ENCODE results near the gene MBTPS1.

The MBTPS1 gene

DNA sequence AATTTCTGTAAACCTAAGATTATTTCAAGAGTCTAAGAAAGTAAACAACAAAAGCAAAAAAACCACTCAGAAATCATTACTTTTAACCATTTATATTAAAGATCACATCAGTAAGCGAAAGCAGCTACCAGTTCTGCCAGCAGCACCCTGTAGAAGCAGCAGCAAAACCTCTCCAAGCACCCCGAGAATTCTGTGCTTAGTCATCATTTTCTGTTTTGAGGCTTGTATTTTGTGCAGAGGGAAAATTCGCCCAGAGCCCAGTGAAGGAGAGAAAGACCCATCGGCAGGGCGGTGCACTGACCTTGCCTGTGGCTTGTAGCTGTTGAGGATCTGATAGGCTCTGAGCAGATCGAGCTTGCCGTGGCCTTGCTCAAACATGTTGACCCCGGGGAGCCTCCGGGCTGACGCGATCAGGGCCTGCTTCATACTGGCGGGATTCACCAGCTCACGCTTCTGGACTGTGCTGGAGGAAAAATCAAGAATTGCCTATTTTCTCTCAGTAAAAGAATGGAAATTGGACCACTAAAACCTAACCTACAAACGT, 35.2 kb downstream of the MBTPS1 start:
- H3K27me3 ChIP-seq (ENCODE audit: control insufficient read depth in 1 of 2, insufficient read depth in 2 of 2, low read length in 2 of 2) = no peaks in the 10 kb centered on the region
- H3K27ac ChIP-seq (ENCODE audit: low read depth, low read length) = no peak overlapping the region
- no peaks in the 10 kb centered on the region for H3K9me3 ChIP-seq (ENCODE audit: control insufficient read depth in 1 of 2, low read length in 2 of 2)
- no peaks in the 10 kb centered on the region for H3K4me1 ChIP-seq (ENCODE audit: control insufficient read depth in 1 of 2, insufficient read depth in 2 of 2, low read length in 2 of 2)
- H3K9ac ChIP-seq (ENCODE audit: low read depth in 1 of 2, low read length in 2 of 2) = no peak overlapping the region
- H3K36me3 ChIP-seq (ENCODE audit: control insufficient read depth in 1 of 2, insufficient read depth in 2 of 2, low read length in 2 of 2) = peaks cover 36 to 74% of the 10 kb centered on the region in 2 donors
- no peak overlapping the region for H3K4me3 ChIP-seq (ENCODE audit: low read depth in 1 of 2, low read length in 2 of 2)

DNA sequence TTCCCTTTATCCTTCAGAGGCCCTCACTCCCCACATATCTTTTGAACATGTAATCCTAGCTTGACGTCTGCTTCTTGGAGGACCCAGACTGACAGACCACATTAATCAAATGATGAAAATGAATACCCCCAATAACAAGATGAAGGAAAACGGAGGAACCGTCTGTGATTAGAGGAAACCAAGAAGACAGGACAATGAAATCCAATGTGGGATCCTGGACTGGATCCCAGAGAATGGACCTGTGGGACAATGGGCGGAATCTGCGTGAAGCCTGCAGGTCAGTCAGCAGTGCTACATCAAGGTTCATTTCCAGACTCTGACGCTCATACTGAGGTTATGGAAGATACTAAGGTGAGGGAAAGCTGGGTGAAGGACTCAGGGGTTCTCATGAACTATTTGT, 35.9 kb downstream of the MBTPS1 start:
- no peak overlapping the region for H3K4me3 ChIP-seq (ENCODE audit: low read depth in 1 of 2, low read length in 2 of 2)
- H3K9me3 ChIP-seq (ENCODE audit: control insufficient read depth in 1 of 2, low read length in 2 of 2) = no peaks in the 10 kb centered on the region
- peaks cover 31 to 70% of the 10 kb centered on the region in 2 donors for H3K36me3 ChIP-seq (ENCODE audit: control insufficient read depth in 1 of 2, insufficient read depth in 2 of 2, low read length in 2 of 2)
- no peak overlapping the region for H3K9ac ChIP-seq (ENCODE audit: low read depth in 1 of 2, low read length in 2 of 2)
- no peaks in the 10 kb centered on the region for H3K27me3 ChIP-seq (ENCODE audit: control insufficient read depth in 1 of 2, insufficient read depth in 2 of 2, low read length in 2 of 2)
- no peaks in the 10 kb centered on the region for H3K4me1 ChIP-seq (ENCODE audit: control insufficient read depth in 1 of 2, insufficient read depth in 2 of 2, low read length in 2 of 2)
- H3K27ac ChIP-seq (ENCODE audit: low read depth, low read length) = no peak overlapping the region

DNA sequence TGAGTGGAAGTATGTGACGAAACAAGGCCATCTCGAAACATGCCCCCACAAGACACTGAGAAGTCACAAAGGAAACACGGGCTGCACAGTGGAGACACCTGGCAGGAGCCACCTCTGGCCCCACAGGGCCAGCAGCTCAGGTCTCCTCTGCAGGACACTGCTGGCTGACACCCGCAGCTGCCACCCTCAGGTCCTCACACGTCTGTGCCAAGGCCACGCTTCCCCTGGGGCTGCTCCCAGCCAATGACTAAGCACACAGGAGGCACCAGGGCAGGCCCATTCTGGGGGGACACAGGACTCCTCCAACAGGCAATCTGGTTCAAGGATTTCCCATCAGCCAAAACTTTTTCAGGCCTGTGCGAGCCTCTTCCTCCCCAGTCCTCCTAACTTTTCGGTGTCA, 36.4 kb downstream of the MBTPS1 start:
- Histone ChIP-seq H3K4me3 (ENCODE audit: low read depth in 1 of 2, low read length in 2 of 2) (no peak overlapping the region), H3K27me3 (ENCODE audit: control insufficient read depth in 1 of 2, insufficient read depth in 2 of 2, low read length in 2 of 2) (no peaks in the 10 kb centered on the region), H3K36me3 (ENCODE audit: control insufficient read depth in 1 of 2, insufficient read depth in 2 of 2, low read length in 2 of 2) (peaks cover 32 to 70% of the 10 kb centered on the region in 2 donors), H3K27ac (ENCODE audit: low read depth, low read length) (no peak overlapping the region), H3K9me3 (ENCODE audit: control insufficient read depth in 1 of 2, low read length in 2 of 2) (no peaks in the 10 kb centered on the region), H3K9ac (ENCODE audit: low read depth in 1 of 2, low read length in 2 of 2) (no peak overlapping the region), H3K4me1 (ENCODE audit: control insufficient read depth in 1 of 2, insufficient read depth in 2 of 2, low read length in 2 of 2) (no peaks in the 10 kb centered on the region)

DNA sequence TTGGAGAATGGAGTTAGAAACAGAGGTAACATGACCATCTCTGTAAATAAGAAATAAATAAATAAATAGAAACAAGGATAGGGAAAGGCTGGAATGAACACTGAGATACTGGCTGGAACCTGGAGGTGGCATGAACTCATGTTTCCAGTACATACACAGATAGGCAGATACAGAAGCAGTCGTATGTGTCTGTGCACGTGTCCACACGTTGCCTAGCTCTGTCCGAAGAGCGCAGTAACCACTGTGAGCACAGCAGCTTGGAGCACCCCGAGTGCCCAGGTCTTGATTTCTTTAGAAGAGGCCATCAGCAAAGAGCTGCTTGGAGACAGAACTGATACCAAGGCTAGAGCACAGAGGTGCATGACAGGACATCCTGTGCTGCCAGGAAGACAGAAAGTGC, 37.1 kb downstream of the MBTPS1 start:
- H3K27ac ChIP-seq (ENCODE audit: low read depth, low read length) = no peak overlapping the region

DNA sequence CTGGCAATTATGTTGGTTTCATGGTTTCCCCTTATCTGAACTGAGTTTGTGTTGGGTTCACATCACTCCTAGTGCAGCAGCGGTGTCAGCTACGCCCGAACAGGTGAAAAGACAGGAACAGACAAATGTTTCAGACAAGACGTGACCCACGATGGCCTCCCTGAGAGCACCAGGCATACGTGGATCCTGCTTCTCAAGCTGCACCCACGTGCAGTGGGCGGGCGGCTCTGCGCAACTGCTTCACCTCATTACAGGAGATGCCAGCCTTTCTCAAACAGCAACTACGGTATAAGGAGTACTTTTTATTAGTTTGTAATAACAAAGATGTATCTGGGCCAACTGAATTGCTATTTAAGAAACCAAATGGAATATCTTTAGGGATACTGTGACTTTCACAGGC, 41.4 kb downstream of the MBTPS1 start:
- Histone ChIP-seq H3K27me3 (ENCODE audit: control insufficient read depth in 1 of 2, insufficient read depth in 2 of 2, low read length in 2 of 2) (no peaks in the 10 kb centered on the region), H3K4me3 (ENCODE audit: low read depth in 1 of 2, low read length in 2 of 2) (no peak overlapping the region), H3K9ac (ENCODE audit: low read depth in 1 of 2, low read length in 2 of 2) (no peak overlapping the region), H3K36me3 (ENCODE audit: control insufficient read depth in 1 of 2, insufficient read depth in 2 of 2, low read length in 2 of 2) (peaks cover 40 to 75% of the 10 kb centered on the region in 2 donors), H3K4me1 (ENCODE audit: control insufficient read depth in 1 of 2, insufficient read depth in 2 of 2, low read length in 2 of 2) (no peaks in the 10 kb centered on the region), H3K27ac (ENCODE audit: low read depth, low read length) (no peak overlapping the region), H3K9me3 (ENCODE audit: control insufficient read depth in 1 of 2, low read length in 2 of 2) (no peaks in the 10 kb centered on the region)

More for the DNA sequence above, 37.1 kb downstream of the MBTPS1 start:
- H3K9me3 ChIP-seq (ENCODE audit: control insufficient read depth in 1 of 2, low read length in 2 of 2) = no peaks in the 10 kb centered on the region
- H3K9ac ChIP-seq (ENCODE audit: low read depth in 1 of 2, low read length in 2 of 2) = no peak overlapping the region
- peaks cover 36 to 76% of the 10 kb centered on the region in 2 donors for H3K36me3 ChIP-seq (ENCODE audit: control insufficient read depth in 1 of 2, insufficient read depth in 2 of 2, low read length in 2 of 2)
- H3K4me3 ChIP-seq (ENCODE audit: low read depth in 1 of 2, low read length in 2 of 2) = no peak overlapping the region
- no peaks in the 10 kb centered on the region for H3K27me3 ChIP-seq (ENCODE audit: control insufficient read depth in 1 of 2, insufficient read depth in 2 of 2, low read length in 2 of 2)
- no peaks in the 10 kb centered on the region for H3K4me1 ChIP-seq (ENCODE audit: control insufficient read depth in 1 of 2, insufficient read depth in 2 of 2, low read length in 2 of 2)

DNA sequence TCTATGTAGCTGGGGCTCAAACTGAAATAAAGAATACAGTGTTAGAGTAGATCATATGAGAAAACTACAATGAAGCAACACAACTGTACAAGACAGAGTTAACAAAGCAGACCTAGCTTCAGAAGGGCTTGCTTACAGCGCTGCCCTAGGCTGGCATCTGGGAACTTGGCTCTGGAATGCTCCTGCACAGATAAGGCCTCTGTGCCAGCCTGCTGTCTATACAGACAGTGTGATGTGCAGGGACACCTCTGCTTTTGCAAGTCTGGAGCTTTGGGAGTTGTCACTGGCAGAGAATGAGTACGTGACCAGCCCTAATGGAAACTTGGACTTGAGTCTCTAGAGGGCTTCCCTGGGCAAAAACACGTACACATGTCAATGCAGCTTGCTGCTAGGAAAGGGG, 42.0 kb downstream of the MBTPS1 start:
- Histone ChIP-seq H3K4me1 (ENCODE audit: control insufficient read depth in 1 of 2, insufficient read depth in 2 of 2, low read length in 2 of 2) (no peaks in the 10 kb centered on the region), H3K27me3 (ENCODE audit: control insufficient read depth in 1 of 2, insufficient read depth in 2 of 2, low read length in 2 of 2) (no peaks in the 10 kb centered on the region), H3K36me3 (ENCODE audit: control insufficient read depth in 1 of 2, insufficient read depth in 2 of 2, low read length in 2 of 2) (peaks cover 41 to 75% of the 10 kb centered on the region in 2 donors), H3K27ac (ENCODE audit: low read depth, low read length) (no peak overlapping the region), H3K9me3 (ENCODE audit: control insufficient read depth in 1 of 2, low read length in 2 of 2) (no peaks in the 10 kb centered on the region), H3K9ac (ENCODE audit: low read depth in 1 of 2, low read length in 2 of 2) (no peak overlapping the region), H3K4me3 (ENCODE audit: low read depth in 1 of 2, low read length in 2 of 2) (no peak overlapping the region)

DNA sequence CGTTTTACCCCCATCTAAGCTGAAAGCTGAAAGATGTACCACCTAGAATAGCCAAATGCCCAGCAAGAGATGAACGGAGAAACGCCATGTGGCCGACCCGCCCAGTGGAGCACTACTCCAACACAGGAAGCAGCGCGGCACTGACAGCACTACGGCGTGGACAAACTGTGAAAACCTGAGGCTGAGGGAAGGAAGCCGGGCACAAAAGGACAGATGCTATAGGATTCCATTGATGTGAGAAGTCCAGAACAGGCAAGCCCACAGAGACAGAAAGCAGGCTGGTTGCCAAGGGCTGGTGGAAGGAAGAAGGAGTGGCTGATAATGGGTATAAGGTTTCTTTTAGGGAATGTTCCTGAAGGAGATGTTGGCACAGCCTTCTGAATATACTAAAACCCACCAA, 44.7 kb downstream of the MBTPS1 start:
- Histone ChIP-seq H3K27ac (ENCODE audit: low read depth, low read length) (no peak overlapping the region), H3K9me3 (ENCODE audit: control insufficient read depth in 1 of 2, low read length in 2 of 2) (no peaks in the 10 kb centered on the region), H3K36me3 (ENCODE audit: control insufficient read depth in 1 of 2, insufficient read depth in 2 of 2, low read length in 2 of 2) (peaks cover 56 to 88% of the 10 kb centered on the region in 2 donors), H3K27me3 (ENCODE audit: control insufficient read depth in 1 of 2, insufficient read depth in 2 of 2, low read length in 2 of 2) (no peaks in the 10 kb centered on the region), H3K4me3 (ENCODE audit: low read depth in 1 of 2, low read length in 2 of 2) (no peak overlapping the region), H3K4me1 (ENCODE audit: control insufficient read depth in 1 of 2, insufficient read depth in 2 of 2, low read length in 2 of 2) (no peaks in the 10 kb centered on the region), H3K9ac (ENCODE audit: low read depth in 1 of 2, low read length in 2 of 2) (no peak overlapping the region)

DNA sequence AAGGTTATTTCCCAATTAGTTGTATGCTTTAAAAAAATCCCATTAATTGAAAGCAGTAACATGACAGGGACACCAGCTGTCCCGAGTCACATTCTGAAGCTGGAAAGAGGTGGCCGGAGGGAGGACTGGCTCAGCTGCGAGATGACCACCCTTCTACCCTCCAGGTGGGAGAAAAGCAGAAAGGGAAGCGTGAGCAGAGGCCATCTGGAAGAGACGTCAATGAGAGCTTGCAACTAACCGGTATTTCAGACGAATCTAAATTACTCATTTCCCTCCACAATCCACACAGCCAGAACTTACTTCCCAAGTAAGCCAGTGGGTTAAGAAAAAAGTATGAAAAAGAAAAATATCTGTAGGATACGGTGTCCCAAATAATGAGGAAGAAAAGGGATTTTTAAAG, 45.6 kb downstream of the MBTPS1 start:
- Histone ChIP-seq H3K27me3 (ENCODE audit: control insufficient read depth in 1 of 2, insufficient read depth in 2 of 2, low read length in 2 of 2) (no peaks in the 10 kb centered on the region), H3K4me3 (ENCODE audit: low read depth in 1 of 2, low read length in 2 of 2) (no peak overlapping the region), H3K4me1 (ENCODE audit: control insufficient read depth in 1 of 2, insufficient read depth in 2 of 2, low read length in 2 of 2) (no peaks in the 10 kb centered on the region), H3K36me3 (ENCODE audit: control insufficient read depth in 1 of 2, insufficient read depth in 2 of 2, low read length in 2 of 2) (peaks cover 62 to 86% of the 10 kb centered on the region in 2 donors), H3K9ac (ENCODE audit: low read depth in 1 of 2, low read length in 2 of 2) (no peak overlapping the region), H3K9me3 (ENCODE audit: control insufficient read depth in 1 of 2, low read length in 2 of 2) (no peaks in the 10 kb centered on the region), H3K27ac (ENCODE audit: low read depth, low read length) (no peak overlapping the region)

DNA sequence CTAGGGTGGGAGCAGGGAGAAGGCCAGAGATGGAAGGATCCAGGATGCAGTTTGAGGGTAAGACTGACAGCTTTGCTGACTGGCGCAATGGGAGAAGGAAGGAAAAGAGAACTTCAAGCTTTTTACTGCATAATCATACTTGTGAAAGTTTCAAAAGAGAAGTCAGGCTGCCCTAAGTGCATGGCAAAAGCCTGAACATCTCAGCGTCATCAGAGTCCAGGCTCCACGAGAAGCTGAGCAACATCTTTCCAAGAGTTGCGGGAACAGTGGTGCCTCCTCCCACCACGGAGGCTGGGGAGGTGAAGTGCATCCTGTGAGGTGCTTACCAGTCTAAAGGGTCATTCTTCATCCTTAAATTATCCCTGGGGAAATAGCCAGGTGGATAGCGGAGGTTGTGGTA, 47.2 kb downstream of the MBTPS1 start:
- H3K27ac ChIP-seq (ENCODE audit: low read depth, low read length) = no peak overlapping the region
- H3K9ac ChIP-seq (ENCODE audit: low read depth in 1 of 2, low read length in 2 of 2) = no peak overlapping the region

DNA sequence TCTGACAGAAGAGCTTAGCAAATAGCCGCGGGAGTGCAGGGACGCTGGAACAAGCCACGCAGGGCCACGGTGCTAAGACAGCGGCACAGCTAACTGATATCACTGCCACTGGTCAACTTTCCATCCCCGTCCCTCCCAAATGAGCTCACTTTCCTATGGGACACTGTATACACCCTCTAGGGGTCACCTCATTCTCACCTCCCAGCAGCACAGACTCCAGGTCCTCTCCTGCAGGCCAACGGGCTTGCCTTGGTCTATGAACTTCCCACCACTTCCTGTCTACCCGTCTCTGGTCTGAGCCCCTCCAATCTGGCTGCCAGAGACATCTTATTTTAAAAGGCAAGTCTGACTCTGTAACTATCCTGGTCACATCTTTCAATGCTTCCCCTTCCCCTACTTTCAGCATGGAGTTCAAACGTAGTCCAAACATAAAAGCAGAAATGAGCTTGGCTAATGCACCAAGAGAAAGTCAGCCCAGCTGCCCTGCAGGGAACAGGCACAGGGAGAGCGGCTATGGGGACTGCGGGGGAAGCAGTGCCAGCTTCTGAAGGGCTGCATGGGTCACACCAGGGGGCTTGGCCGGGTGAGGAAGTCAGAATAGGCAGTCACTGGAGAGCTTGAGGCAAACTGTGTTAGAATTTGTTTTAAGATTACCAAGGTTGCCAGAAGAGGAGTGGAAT, 47.8 kb downstream of the MBTPS1 start:
- H3K9me3 ChIP-seq (ENCODE audit: control insufficient read depth in 1 of 2, low read length in 2 of 2) = no peaks in the 10 kb centered on the region
- H3K27ac ChIP-seq (ENCODE audit: low read depth, low read length) = no peak overlapping the region
- no peak overlapping the region for H3K4me3 ChIP-seq (ENCODE audit: low read depth in 1 of 2, low read length in 2 of 2)
- H3K27me3 ChIP-seq (ENCODE audit: control insufficient read depth in 1 of 2, insufficient read depth in 2 of 2, low read length in 2 of 2) = no peaks in the 10 kb centered on the region
- peaks cover 61 to 78% of the 10 kb centered on the region in 2 donors for H3K36me3 ChIP-seq (ENCODE audit: control insufficient read depth in 1 of 2, insufficient read depth in 2 of 2, low read length in 2 of 2)
- H3K9ac ChIP-seq (ENCODE audit: low read depth in 1 of 2, low read length in 2 of 2) = no peak overlapping the region
- H3K4me1 ChIP-seq (ENCODE audit: control insufficient read depth in 1 of 2, insufficient read depth in 2 of 2, low read length in 2 of 2) = no peaks in the 10 kb centered on the region

More for the DNA sequence above, 47.2 kb downstream of the MBTPS1 start:
- no peak overlapping the region for H3K4me3 ChIP-seq (ENCODE audit: low read depth in 1 of 2, low read length in 2 of 2)
- no peaks in the 10 kb centered on the region for H3K27me3 ChIP-seq (ENCODE audit: control insufficient read depth in 1 of 2, insufficient read depth in 2 of 2, low read length in 2 of 2)
- peaks cover 59 to 82% of the 10 kb centered on the region in 2 donors for H3K36me3 ChIP-seq (ENCODE audit: control insufficient read depth in 1 of 2, insufficient read depth in 2 of 2, low read length in 2 of 2)
- H3K9me3 ChIP-seq (ENCODE audit: control insufficient read depth in 1 of 2, low read length in 2 of 2) = no peaks in the 10 kb centered on the region
- H3K4me1 ChIP-seq (ENCODE audit: control insufficient read depth in 1 of 2, insufficient read depth in 2 of 2, low read length in 2 of 2) = no peaks in the 10 kb centered on the region
